ENCODE results near the gene UBTD2. TPM values are rescaled to one million over a fixed set of nuclear protein-coding genes. Genes with fewer than 3 reads are reported as not detected.
A peak's percentile ranks its signal among the peaks of the same experiment; 100 is the strongest.
"Not testable (repeated sequence)": the region's sequence is repeated elsewhere in the genome, so short reads cannot be mapped to it uniquely, and the experiment has no call there.

UBTD2 gene
- total RNA-seq (10 to 100 TPM; 21.4 to 31.5 (median 28.6) TPM), polyA plus RNA-seq (10 to 100 TPM; 17.0 to 29.2 TPM)
- long read RNA-seq, donor 1, partial matches to known transcripts: 5 of 8 reads
- long read RNA-seq, donor 1, other reads (novel, unspliced or antisense): 1 of 8 reads
- long read RNA-seq, donor 2, transcript UBTD2-201 (3 exons, 3,301 nt): major isoform, 11 of 11 reads
- long read RNA-seq, donor 2, partial matches to known transcripts: 0 of 11 reads
- long read RNA-seq, donor 2, other reads (novel, unspliced or antisense): 0 of 11 reads
- long read RNA-seq, donor 3, transcript UBTD2-201 (3 exons, 3,301 nt): major isoform, 45 of 50 reads
- long read RNA-seq, donor 3, partial matches to known transcripts: 0 of 50 reads
- long read RNA-seq, donor 3, other reads (novel, unspliced or antisense): 5 of 50 reads

- TF ChIP-seq, protein P1, sequence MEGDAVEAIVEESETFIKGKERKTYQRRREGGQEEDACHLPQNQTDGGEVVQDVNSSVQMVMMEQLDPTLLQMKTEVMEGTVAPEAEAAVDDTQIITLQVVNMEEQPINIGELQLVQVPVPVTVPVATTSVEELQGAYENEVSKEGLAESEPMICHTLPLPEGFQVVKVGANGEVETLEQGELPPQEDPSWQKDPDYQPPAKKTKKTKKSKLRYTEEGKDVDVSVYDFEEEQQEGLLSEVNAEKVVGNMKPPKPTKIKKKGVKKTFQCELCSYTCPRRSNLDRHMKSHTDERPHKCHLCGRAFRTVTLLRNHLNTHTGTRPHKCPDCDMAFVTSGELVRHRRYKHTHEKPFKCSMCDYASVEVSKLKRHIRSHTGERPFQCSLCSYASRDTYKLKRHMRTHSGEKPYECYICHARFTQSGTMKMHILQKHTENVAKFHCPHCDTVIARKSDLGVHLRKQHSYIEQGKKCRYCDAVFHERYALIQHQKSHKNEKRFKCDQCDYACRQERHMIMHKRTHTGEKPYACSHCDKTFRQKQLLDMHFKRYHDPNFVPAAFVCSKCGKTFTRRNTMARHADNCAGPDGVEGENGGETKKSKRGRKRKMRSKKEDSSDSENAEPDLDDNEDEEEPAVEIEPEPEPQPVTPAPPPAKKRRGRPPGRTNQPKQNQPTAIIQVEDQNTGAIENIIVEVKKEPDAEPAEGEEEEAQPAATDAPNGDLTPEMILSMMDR (IDR thresholded peaks at IDR 0.05): peak; percentile 27 to 48 (median 38)
- no peak for TF ChIP-seq POLR2A (IDR thresholded peaks at IDR 0.05)
- peak within 1 kb of the TSS; percentile 55 for H3K4me3 ChIP-seq
- H3K27me3 ChIP-seq: no peaks in the 10 kb centered on the region
- H3K9me3 ChIP-seq: no peaks in the 10 kb centered on the region
- 1% methylated on average over 32 to 86 of the region's 87 CpGs for WGBS, 3 donors
- no peaks in the 10 kb centered on the region for H3K36me3 ChIP-seq
- peak; percentile 82 to 89 (median 85) for DNase-seq
- peaks cover 4% of the 10 kb centered on the region for H3K4me1 ChIP-seq (ENCODE audit: insufficient read depth)
- peak within 1 kb of the TSS; percentile 86 to 90 for H3K27ac ChIP-seq
- intact Hi-C loops (cut with DNase I): loop anchor here in 3 of 4 donors (5.0 kb wide), 2 partner anchors 96 to 169 kb away; partner anchors contain the start of genes SH3PXD2B (in 3 of the 3) and STK10 (in 1 of the 3)
Observed at GRCh38 chr5:172283020-172283861, at the start of gene UBTD2. Gene UBTD2 (minus strand): TSS chr5:172283764. CDS start chr5:172283665, 99 bp downstream.

GRCh38 chr5:172326901-172327300 lies 43.3 kb upstream of the UBTD2 start:
- H3K9me3 ChIP-seq; DNase-seq; H3K4me1 ChIP-seq (ENCODE audit: insufficient read depth); H3K27me3 ChIP-seq; intact Hi-C loops (cut with DNase I); H3K4me3 ChIP-seq; H3K27ac ChIP-seq; H3K36me3 ChIP-seq: not testable (repeated sequence)
- WGBS, 3 donors: 85 to 92% (median 87%) methylated on average over 13 of the region's 13 CpGs

- Histone ChIP-seq H3K36me3 (no peaks in the 10 kb centered on the region), H3K9me3 (no peaks in the 10 kb centered on the region), H3K4me3 (no peak overlapping the region), H3K4me1 (ENCODE audit: insufficient read depth) (no peaks in the 10 kb centered on the region), H3K27me3 (no peaks in the 10 kb centered on the region), H3K27ac (no peak overlapping the region)
- intact Hi-C loops (cut with DNase I): no loop called here
- no peak for DNase-seq
- WGBS, 3 donors: 85 to 89% (median 86%) methylated on average over 9 of the region's 9 CpGs
- no peak for TF ChIP-seq POLR2A (IDR thresholded peaks at IDR 0.05)
- TF ChIP-seq, protein P1 (IDR thresholded peaks at IDR 0.05): no peak
- TF ChIP-seq EP300 (IDR thresholded peaks at IDR 0.05): no peak
Observed at GRCh38 chr5:172325452-172325851, 41.9 kb upstream of the UBTD2 start.

DNA sequence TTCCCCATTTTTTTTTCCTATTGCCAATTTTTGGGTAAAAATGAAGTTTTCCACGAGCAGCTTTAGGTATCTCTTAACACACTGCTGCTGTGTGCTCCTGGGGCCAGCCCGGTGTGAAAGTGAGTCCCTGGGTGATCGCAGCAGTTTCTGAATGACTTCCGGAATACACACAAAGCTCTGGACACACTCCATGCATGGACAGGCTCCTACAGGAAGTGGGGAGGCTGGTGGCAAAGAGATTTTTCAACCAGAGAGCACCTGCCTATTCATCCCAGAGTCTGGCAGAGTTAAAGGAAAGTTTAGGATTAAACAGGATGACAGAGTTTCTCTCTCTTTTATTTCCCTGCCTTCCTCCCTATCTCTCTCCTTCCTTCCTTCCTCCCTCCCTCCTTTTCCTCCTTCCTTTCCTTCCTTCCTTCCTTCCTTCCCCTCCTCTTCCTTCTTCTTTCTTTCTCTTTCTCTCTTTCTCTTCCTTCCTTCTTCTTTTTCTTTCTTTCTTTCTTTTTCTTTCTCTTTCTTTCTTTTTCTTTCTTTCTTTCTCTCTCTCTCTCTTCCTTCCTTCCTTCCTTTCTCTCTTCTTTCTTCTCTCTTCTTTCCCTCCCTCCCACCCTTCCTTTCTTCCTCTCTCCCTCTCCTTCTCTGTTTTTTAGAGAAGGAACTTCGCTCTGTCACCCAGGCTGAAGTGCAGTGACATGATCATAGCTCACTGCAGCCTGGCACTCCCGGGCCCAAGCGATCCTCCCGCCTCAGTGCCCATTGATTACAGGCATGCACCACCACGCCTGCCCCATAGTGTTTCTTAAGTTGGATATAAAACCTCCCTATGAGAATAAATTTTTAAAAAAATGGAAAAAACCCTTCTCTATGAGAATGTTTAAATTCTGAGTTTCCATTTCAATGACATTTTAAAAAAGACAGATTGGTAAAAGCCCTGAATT lies 38.7 kb upstream of the UBTD2 start:
- no peaks in the 10 kb centered on the region for H3K36me3 ChIP-seq
- no peaks in the 10 kb centered on the region for H3K27me3 ChIP-seq
- no peak overlapping the region for H3K27ac ChIP-seq
- DNase-seq: no peak
- H3K9me3 ChIP-seq: no peaks in the 10 kb centered on the region
- H3K4me1 ChIP-seq (ENCODE audit: insufficient read depth): no peaks in the 10 kb centered on the region
- intact Hi-C loops (cut with DNase I): no loop called here
- TF ChIP-seq, protein P1 (IDR thresholded peaks at IDR 0.05): no peak
- TF ChIP-seq EP300 (IDR thresholded peaks at IDR 0.05): no peak
- no peak for TF ChIP-seq POLR2A (IDR thresholded peaks at IDR 0.05)
- no peak overlapping the region for H3K4me3 ChIP-seq
- WGBS, 3 donors: 68 to 79% (median 78%) methylated on average over 9 of the region's 9 CpGs
